B cell (primary cell): ENCODE results near the gene MEIKIN.

Experiments used
- EZH2 ChIP-seq: IDR thresholded peaks from 2 replicates; pipeline ENCODE4 v1.6.1; 2012; ENCODE audit warnings: borderline replicate concordance, low read depth, mild to moderate bottlenecking, moderate library complexity, low read length; ENCODE audit not compliant: insufficient read depth, poor library complexity, severe bottlenecking
- TF ChIP-seq, protein P1 (sequence below): fragments of 200-600 bp; IDR thresholded peaks from one replicate; pipeline ENCODE4 v1.8.0; 2022; ENCODE audit warnings: antibody characterized with exemption, mild to moderate bottlenecking

GRCh38 chr5:131769961-131770360 is 175.5 kb downstream of the MEIKIN start:
- TF ChIP-seq, protein P1, sequence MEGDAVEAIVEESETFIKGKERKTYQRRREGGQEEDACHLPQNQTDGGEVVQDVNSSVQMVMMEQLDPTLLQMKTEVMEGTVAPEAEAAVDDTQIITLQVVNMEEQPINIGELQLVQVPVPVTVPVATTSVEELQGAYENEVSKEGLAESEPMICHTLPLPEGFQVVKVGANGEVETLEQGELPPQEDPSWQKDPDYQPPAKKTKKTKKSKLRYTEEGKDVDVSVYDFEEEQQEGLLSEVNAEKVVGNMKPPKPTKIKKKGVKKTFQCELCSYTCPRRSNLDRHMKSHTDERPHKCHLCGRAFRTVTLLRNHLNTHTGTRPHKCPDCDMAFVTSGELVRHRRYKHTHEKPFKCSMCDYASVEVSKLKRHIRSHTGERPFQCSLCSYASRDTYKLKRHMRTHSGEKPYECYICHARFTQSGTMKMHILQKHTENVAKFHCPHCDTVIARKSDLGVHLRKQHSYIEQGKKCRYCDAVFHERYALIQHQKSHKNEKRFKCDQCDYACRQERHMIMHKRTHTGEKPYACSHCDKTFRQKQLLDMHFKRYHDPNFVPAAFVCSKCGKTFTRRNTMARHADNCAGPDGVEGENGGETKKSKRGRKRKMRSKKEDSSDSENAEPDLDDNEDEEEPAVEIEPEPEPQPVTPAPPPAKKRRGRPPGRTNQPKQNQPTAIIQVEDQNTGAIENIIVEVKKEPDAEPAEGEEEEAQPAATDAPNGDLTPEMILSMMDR = no peak
- no peak for TF ChIP-seq EZH2
